Astrocyte (in vitro differentiated cells and primary cell): ENCODE measurements around the gene SLC25A10. TPM values are rescaled to one million over a fixed set of nuclear protein-coding genes. Genes with fewer than 3 reads are reported as not detected.

Experiments used
- DNase-seq: peaks from one replicate; pipeline ENCODE4 v3.0.0-alpha.2; 2010; ENCODE audit warnings: low read depth
- FAIRE-seq: peaks from 2 replicates; lab custom pipeline; 2011; peaks lifted over from hg19 to GRCh38; lab: Jason Lieb, UNC
- H2AFZ ChIP-seq: 2 replicates; pipeline ENCODE4 v1.6.0; 2012; ENCODE audit warnings: low read depth, low read length, inconsistent platforms
- H3K27ac ChIP-seq: 2 replicates; pipeline ENCODE4 v1.5.1; 2011; ENCODE audit warnings: low read depth, low read length, inconsistent platforms
- H3K27me3 ChIP-seq: 2 replicates; pipeline ENCODE4 v1.6.0; 2011; ENCODE audit warnings: low read length, inconsistent platforms; ENCODE audit not compliant: insufficient read depth
- H3K36me3 ChIP-seq: 2 replicates; pipeline ENCODE4 v1.5.1; 2011; ENCODE audit warnings: low read length, inconsistent platforms; ENCODE audit not compliant: insufficient read depth
- H3K4me1 ChIP-seq: 2 replicates; pipeline ENCODE4 v1.5.1; 2011; ENCODE audit warnings: low read length, inconsistent platforms; ENCODE audit not compliant: insufficient read depth
- H3K4me2 ChIP-seq: 2 replicates; pipeline ENCODE4 v1.6.0; 2012; ENCODE audit warnings: low read length, inconsistent platforms
- H3K4me3 ChIP-seq: 2 replicates; pipeline ENCODE4 v1.5.1; 2011; ENCODE audit warnings: low read depth, mild to moderate bottlenecking, low read length, inconsistent platforms; ENCODE audit not compliant: insufficient read depth
- H3K79me2 ChIP-seq: 2 replicates; pipeline ENCODE4 v1.6.0; 2012; ENCODE audit warnings: mild to moderate bottlenecking, low read length, inconsistent platforms; ENCODE audit not compliant: insufficient read depth
- H3K9ac ChIP-seq: 2 replicates; pipeline ENCODE4 v1.6.0; 2012; ENCODE audit warnings: mild to moderate bottlenecking, low read length, inconsistent platforms
- H3K9me3 ChIP-seq: 2 replicates; pipeline ENCODE4 v1.5.1; 2012; ENCODE audit warnings: low read depth, mild to moderate bottlenecking, low read length, inconsistent platforms; ENCODE audit not compliant: insufficient read depth
- H4K20me1 ChIP-seq: 2 replicates; pipeline ENCODE4 v1.6.0; 2012; ENCODE audit warnings: low read length, inconsistent platforms; ENCODE audit not compliant: insufficient read depth
- H3K27ac Mint-ChIP-seq: one replicate; pipeline ENCODE4 v1.8.0; 2021; ENCODE audit warnings: mild to moderate bottlenecking, mixed read lengths; ENCODE audit not compliant: unreplicated experiment
- H3K27me3 Mint-ChIP-seq: one replicate; pipeline ENCODE4 v1.8.0; 2021; ENCODE audit warnings: low read depth, mixed read lengths; ENCODE audit not compliant: unreplicated experiment
- H3K36me3 Mint-ChIP-seq: one replicate; pipeline ENCODE4 v1.8.0; 2021; ENCODE audit warnings: low read depth, mixed read lengths; ENCODE audit not compliant: unreplicated experiment
- H3K4me1 Mint-ChIP-seq: one replicate; pipeline ENCODE4 v1.8.0; 2021; ENCODE audit warnings: low read depth, mixed read lengths; ENCODE audit not compliant: unreplicated experiment
- H3K4me3 Mint-ChIP-seq: one replicate; pipeline ENCODE4 v1.8.0; 2021; ENCODE audit warnings: mild to moderate bottlenecking, moderate library complexity, mixed read lengths; ENCODE audit not compliant: unreplicated experiment
- H3K9me3 Mint-ChIP-seq: one replicate; pipeline ENCODE4 v1.8.0; 2021; ENCODE audit warnings: mild to moderate bottlenecking, mixed read lengths; ENCODE audit not compliant: unreplicated experiment
- EZH2 ChIP-seq: IDR thresholded peaks from 2 replicates; pipeline ENCODE4 v1.6.1; 2012; ENCODE audit warnings: mild to moderate bottlenecking, low read length, inconsistent platforms; ENCODE audit not compliant: insufficient read depth
- total RNA-seq: library from RNA; stranded (reverse); gene quantifications from 2 replicates; pipeline ENCODE4 v1.2.1, GENCODE V29; 2021
- TF ChIP-seq, protein P1 (sequence below): IDR thresholded peaks from 2 replicates; pipeline ENCODE4 v1.5.1; 2011; ENCODE audit warnings: low read depth, mild to moderate bottlenecking, inconsistent platforms, low read length, moderate library complexity; ENCODE audit not compliant: insufficient read depth

Gene SLC25A10
- total RNA-seq, 1 donor from 2014 or later = 9.3 TPM

DNA sequence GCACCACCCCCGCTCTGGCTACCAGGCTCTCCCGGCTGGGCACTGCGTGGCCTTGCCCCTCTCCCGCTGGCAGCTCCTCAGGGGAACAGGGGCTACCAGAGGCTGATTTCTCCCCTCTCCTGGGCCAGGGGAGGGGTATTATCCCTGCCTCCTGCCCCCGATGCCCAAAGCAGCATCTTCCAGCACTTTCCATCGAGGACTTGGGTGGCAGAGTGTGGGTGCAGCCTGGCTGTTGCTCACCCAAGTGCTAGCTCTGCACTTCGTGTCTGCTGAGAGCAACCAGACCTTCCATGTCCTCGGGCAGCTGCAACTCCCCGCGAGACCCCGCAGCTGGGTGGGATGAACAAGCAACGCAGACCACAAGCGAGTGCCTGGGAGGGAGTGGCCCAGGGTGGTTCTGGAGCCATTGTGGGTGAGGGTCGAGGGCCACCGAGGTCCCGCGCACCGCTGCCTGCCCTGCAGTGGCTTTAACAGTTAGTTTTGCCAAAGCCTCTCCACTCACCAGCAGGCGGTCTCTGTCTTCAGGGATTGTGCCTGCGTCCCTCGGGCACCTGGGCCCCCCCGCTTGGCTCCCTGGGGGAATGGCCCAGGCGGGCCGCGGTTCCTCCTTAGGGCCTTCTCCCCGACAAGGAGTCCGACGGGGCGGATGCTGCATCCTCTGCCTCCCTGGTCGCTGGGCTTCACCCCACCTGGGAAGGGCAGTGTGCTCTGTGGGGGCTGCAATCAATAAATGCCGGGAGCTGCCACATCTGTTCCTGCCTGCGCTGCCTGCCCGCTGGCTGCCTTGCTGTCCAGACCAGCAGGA is 8.4 kb downstream of the SLC25A10 start:
- H3K4me3 Mint-ChIP-seq = no peak overlapping the region
- Histone ChIP-seq H2AFZ (no peak overlapping the region), H3K4me3 (no peak overlapping the region), H3K4me2 (no peak overlapping the region), H3K27ac (no peak overlapping the region), H3K9me3 (no peaks in the 10 kb centered on the region), H3K9ac (no peak overlapping the region), H3K27me3 (no peaks in the 10 kb centered on the region), H3K4me1 (no peaks in the 10 kb centered on the region), H3K79me2 (no peaks in the 10 kb centered on the region), H4K20me1 (no peaks in the 10 kb centered on the region), H3K36me3 (no peaks in the 10 kb centered on the region)
- no peaks in the 10 kb centered on the region for H3K36me3 Mint-ChIP-seq
- peaks cover 6% of the 10 kb centered on the region for H3K27me3 Mint-ChIP-seq
- H3K4me1 Mint-ChIP-seq = no peaks in the 10 kb centered on the region
- no peak for TF ChIP-seq EZH2
- TF ChIP-seq, protein P1, sequence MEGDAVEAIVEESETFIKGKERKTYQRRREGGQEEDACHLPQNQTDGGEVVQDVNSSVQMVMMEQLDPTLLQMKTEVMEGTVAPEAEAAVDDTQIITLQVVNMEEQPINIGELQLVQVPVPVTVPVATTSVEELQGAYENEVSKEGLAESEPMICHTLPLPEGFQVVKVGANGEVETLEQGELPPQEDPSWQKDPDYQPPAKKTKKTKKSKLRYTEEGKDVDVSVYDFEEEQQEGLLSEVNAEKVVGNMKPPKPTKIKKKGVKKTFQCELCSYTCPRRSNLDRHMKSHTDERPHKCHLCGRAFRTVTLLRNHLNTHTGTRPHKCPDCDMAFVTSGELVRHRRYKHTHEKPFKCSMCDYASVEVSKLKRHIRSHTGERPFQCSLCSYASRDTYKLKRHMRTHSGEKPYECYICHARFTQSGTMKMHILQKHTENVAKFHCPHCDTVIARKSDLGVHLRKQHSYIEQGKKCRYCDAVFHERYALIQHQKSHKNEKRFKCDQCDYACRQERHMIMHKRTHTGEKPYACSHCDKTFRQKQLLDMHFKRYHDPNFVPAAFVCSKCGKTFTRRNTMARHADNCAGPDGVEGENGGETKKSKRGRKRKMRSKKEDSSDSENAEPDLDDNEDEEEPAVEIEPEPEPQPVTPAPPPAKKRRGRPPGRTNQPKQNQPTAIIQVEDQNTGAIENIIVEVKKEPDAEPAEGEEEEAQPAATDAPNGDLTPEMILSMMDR = no peak
- H3K9me3 Mint-ChIP-seq = no peaks in the 10 kb centered on the region
- DNase-seq (no peak), FAIRE-seq (no peak)
- H3K27ac Mint-ChIP-seq = no peak overlapping the region

GRCh38 chr17:81722184-81723120 is 10.4 kb downstream of the SLC25A10 start:
- Mint-ChIP-seq H3K4me3 (no peak overlapping the region), H3K27me3 (peaks cover 8% of the 10 kb centered on the region), H3K4me1 (no peaks in the 10 kb centered on the region), H3K36me3 (no peaks in the 10 kb centered on the region), H3K9me3 (no peaks in the 10 kb centered on the region), H3K27ac (peak overlapping the region; percentile 47)
- no peak overlapping the region for H3K4me2 ChIP-seq
- no peaks in the 10 kb centered on the region for H3K4me1 ChIP-seq
- H3K4me3 ChIP-seq = no peak overlapping the region
- no peak overlapping the region for H2AFZ ChIP-seq
- no peaks in the 10 kb centered on the region for H3K9me3 ChIP-seq
- DNase-seq (no peak), FAIRE-seq (no peak)
- H3K36me3 ChIP-seq = no peaks in the 10 kb centered on the region
- H3K27ac ChIP-seq = no peak overlapping the region
- H4K20me1 ChIP-seq = no peaks in the 10 kb centered on the region
- H3K9ac ChIP-seq = no peak overlapping the region
- no peaks in the 10 kb centered on the region for H3K27me3 ChIP-seq
- no peaks in the 10 kb centered on the region for H3K79me2 ChIP-seq
- TF ChIP-seq, protein P1 = no peak
- TF ChIP-seq EZH2 = no peak
